NCI-H146 treated with DMSO at 0.1 percent for 48 hours (cell line): Measurements from ENCODE around the gene RBM47.

Experiments used
- DNase-seq: peaks from one replicate; lab custom pipeline; 2025; ENCODE audit not compliant: unreplicated experiment; lab: John Stamatoyannopoulos, UW

RBM47 gene

GRCh38 chr4:40502220-40502619, 127.4 kb downstream of the RBM47 start:
- DNase-seq = no peak

- DNase-seq = no peak
Observed at GRCh38 chr4:40500781-40501180, 128.9 kb downstream of the RBM47 start.

GRCh38 chr4:40493160-40493559, 136.5 kb downstream of the RBM47 start:
- no peak for DNase-seq

GRCh38 chr4:40492691-40493090, 137.0 kb downstream of the RBM47 start:
- DNase-seq = no peak

GRCh38 chr4:40490481-40490880, 139.2 kb downstream of the RBM47 start:
- no peak for DNase-seq

GRCh38 chr4:40489961-40490360, 139.7 kb downstream of the RBM47 start:
- no peak for DNase-seq

- DNase-seq = no peak
Observed at GRCh38 chr4:40486534-40486933, 143.1 kb downstream of the RBM47 start.

- DNase-seq = no peak
Observed at GRCh38 chr4:40484346-40485090, 145.1 kb downstream of the RBM47 start.

- DNase-seq = no peak
Observed at GRCh38 chr4:40482985-40483647, 146.5 kb downstream of the RBM47 start.

- no peak for DNase-seq
Observed at GRCh38 chr4:40481977-40482376, 147.7 kb downstream of the RBM47 start.

GRCh38 chr4:40480291-40480690, 149.4 kb downstream of the RBM47 start:
- no peak for DNase-seq

- no peak for DNase-seq
Observed at GRCh38 chr4:40479378-40479777, 150.3 kb downstream of the RBM47 start.

GRCh38 chr4:40475609-40476008, 154.1 kb downstream of the RBM47 start:
- no peak for DNase-seq

- no peak for DNase-seq
Observed at GRCh38 chr4:40473578-40474388, 155.9 kb downstream of the RBM47 start.

- DNase-seq = no peak
Observed at GRCh38 chr4:40471923-40472322, 157.7 kb downstream of the RBM47 start.

- no peak for DNase-seq
Observed at GRCh38 chr4:40466789-40467188, 162.9 kb downstream of the RBM47 start.

- DNase-seq = no peak
Observed at GRCh38 chr4:40462326-40462725, 167.3 kb downstream of the RBM47 start.

- DNase-seq = no peak
Observed at GRCh38 chr4:40461879-40462278, 167.8 kb downstream of the RBM47 start.

GRCh38 chr4:40461062-40461461, 168.6 kb downstream of the RBM47 start:
- no peak for DNase-seq

GRCh38 chr4:40458683-40459082, 171.0 kb downstream of the RBM47 start:
- DNase-seq = no peak

GRCh38 chr4:40458109-40458508, 171.6 kb downstream of the RBM47 start:
- DNase-seq = no peak
